HG02623 (cell line): ENCODE measurements around the gene CERK.
"Not testable (repeated sequence)": the region's sequence is repeated elsewhere in the genome, so short reads cannot be mapped to it uniquely, and the experiment has no call there.

ENCODE experiments used
- ATAC-seq: cut with Tn5 transposase; IDR thresholded peaks from one replicate; pipeline ENCODE4 v1.9.1; 2021; ENCODE audit warnings: moderate library complexity; ENCODE audit not compliant: unreplicated experiment

The CERK gene, protein sequence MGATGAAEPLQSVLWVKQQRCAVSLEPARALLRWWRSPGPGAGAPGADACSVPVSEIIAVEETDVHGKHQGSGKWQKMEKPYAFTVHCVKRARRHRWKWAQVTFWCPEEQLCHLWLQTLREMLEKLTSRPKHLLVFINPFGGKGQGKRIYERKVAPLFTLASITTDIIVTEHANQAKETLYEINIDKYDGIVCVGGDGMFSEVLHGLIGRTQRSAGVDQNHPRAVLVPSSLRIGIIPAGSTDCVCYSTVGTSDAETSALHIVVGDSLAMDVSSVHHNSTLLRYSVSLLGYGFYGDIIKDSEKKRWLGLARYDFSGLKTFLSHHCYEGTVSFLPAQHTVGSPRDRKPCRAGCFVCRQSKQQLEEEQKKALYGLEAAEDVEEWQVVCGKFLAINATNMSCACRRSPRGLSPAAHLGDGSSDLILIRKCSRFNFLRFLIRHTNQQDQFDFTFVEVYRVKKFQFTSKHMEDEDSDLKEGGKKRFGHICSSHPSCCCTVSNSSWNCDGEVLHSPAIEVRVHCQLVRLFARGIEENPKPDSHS

DNA sequence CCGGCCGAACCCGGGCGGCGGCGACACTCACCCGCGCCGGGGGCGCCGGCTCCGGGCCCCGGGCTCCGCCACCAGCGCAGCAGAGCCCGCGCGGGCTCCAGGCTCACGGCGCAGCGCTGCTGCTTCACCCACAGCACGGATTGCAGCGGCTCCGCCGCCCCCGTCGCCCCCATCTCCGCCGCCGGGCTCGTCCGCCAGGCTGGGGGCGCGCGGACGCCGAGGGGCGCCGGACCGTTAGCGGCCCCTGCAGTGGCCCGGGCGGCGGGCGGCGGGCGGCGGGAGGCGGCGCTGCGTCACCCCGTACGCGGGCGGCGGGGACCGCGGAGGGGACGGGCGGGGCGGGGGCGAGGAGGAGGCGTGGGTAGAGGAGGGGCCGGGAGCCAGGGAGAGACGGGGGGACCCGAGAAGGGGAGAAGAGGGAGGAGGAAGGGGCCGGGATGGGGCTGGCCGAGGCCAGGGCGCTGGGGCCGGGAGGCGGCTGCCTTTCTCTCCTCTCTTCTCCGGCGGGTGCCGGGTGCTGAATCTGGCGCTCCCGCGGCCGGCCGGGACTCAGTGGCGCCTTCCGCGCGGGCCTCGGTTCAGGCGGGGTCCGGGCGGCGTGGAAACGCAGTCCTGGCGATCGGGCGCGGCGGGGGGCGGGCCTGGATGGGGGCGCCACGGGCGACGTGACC lies at the start of gene CERK:
Gene CERK (minus strand): TSS at position 277 of the 671 bp plus-strand sequence. CDS start 104 bp downstream, at position 173.
- ATAC-seq: peak; percentile 39

DNA sequence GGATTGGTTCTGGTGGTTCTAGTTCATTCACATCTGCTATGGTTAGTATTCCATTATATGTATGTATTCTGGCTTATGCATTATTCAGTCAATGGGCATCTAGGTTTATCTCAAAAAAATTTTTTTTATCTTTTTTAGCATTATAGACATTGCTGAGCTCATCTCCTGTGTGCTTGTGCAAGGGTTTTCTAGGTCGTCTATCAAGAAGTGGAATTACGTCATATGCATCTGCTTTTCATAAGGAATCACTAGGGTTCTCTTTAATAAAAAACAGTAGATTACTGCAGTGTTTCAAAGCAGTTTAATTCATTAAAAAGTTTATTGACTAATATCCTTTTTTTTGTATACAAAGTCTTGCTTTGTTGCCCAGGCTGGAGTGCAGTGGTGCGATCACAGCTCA lies 45.7 kb upstream of the CERK start:
- no peak for ATAC-seq

DNA sequence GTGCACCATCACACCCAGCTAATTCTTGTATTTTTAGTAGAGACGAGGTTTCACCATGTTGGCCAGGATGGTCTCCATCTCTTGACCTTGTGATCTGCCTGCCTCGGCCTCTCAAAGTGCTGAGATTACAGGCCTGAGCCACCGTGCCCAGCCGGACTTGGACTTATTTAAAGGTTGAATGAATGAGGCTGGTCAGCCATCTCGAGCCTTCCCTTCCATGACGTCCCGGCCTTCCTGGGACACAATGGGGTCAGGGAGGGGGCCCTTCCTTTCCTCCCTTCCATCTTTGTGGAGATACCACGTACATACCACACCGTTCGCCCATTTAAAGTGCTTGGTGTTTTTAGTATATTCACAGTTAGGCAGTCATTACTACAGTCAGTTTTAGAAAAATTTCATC lies 44.1 kb upstream of the CERK start:
- ATAC-seq: not testable (repeated sequence)

DNA sequence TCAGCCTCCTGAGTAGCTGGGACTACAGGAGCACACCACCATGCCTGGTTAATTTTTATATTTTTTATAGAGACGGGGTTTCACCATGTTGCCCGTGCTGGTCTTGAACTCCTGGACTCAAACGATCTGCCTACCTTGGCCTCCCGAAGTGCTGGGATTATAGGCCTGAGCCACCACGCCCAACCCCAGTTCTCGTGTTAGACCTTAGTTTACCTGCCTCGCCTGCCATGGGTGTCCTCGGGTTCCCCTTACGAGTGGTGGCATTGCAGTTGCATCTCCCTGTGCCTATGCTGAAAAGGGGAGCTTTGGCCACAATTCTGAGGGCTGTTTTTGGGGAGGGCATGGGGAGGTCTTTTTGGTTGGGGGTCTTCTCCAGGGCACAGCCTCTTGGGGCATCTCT lies 43.2 kb upstream of the CERK start:
- ATAC-seq: no peak

DNA sequence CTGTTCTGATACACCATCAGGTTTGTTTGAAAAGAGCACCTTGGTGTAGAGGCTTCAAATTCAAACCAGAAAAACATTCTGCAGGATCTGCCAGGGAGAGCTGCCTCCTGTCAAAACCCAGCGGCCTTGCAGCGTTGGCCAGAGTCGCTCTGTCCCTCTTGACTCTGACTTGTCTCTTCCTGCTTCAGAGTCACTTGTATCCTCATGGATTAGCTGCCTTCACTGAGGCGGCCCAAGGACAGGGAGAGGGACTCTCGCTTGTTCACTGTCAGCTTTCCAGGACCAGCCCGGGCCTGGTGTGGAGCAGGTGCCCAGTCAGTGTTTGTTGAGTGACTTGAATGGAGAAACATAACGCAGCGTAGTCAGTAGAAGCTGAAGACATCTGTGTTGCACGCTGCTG lies 42.4 kb upstream of the CERK start:
- no peak for ATAC-seq

DNA sequence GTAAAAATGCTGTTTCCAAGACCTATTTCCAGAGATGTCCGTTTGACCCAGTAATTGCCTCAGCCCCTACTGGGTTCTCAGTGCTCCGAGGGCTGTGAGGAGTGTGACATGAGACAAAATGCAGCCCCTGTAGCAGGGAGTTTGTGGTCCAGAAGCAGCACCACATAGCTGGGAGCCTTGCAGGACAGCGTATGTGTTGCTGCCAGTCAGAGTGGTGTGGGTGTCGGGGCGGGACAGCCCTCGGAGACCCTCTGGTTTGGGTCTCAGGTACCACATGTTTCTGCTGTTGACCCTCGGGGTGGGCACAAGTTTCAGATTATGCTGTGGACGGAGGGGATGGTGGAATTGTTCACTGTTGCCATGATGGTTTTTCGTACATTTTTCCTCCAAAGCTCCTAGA lies 41.6 kb upstream of the CERK start:
- no peak for ATAC-seq

DNA sequence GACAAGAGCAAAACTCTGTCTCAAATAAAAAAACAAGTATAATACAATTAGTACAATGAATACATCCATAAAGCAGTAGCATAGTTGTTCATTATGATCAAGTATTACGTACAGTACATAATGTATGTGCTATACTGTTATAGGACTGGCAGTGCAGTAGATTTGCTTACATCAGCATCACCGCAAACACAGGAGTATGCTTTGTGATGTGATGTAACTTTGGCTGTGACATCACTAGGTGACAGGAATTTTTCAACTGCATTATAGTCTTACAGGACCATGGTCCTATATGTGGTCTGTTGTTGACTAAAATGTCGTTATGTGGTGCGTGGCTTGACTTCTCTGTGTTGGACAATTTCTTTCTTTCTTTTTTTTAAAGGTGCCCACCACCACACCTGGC lies 41.0 kb upstream of the CERK start:
- ATAC-seq: no peak

DNA sequence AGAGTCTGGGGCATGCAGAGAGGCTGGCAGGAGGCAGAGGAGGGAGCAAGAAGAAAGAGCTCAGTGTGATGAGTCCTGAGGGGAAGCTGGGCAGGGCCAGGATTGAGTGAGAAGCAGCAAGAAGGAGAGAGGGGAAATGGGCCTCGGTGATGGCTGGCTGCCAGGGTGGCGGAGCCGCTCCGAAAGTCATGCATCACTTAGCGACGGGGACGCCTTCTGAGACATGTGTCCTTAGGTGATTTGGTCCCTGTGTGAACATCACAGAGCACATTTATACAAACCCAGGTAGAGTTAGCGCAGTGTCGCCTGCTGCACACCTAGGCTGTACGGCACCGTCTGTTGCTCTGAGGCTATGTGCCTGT lies 39.5 kb upstream of the CERK start:
- no peak for ATAC-seq

DNA sequence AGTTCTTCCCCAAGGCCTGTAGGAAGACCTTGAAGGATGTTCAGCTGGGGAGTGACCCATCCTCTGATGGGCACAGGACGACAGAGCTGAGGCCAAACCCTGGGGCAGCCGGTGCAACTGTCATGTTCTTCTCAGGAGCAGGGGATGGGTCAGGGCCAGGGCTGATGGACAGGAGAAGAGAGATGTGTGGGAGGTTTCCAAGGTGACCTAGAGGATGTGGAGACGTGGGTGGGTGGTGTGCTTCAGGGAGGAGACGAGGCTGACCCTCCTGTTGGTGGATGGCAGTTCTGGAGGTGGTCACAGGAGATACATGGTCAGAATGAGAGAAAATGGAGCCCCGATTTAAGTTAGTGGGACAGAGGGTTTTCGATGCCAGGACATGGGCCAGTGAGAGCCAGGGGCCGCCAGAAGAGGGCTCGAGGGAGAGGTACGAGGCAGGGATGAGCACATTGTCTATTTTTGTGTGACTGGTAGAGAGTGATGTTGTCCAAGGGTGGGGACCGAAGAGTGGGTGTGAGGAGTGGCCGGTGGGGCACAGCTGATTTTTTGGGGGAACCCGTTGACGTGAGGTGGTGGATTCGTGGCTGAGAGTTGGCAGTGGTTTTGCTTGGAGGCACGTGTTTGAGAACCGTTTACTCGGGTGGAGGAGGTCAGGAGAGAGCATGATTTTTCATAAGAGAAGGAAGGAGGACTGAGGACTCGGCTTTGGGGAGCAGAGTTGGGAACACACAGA lies 39.0 kb upstream of the CERK start:
- no peak for ATAC-seq

DNA sequence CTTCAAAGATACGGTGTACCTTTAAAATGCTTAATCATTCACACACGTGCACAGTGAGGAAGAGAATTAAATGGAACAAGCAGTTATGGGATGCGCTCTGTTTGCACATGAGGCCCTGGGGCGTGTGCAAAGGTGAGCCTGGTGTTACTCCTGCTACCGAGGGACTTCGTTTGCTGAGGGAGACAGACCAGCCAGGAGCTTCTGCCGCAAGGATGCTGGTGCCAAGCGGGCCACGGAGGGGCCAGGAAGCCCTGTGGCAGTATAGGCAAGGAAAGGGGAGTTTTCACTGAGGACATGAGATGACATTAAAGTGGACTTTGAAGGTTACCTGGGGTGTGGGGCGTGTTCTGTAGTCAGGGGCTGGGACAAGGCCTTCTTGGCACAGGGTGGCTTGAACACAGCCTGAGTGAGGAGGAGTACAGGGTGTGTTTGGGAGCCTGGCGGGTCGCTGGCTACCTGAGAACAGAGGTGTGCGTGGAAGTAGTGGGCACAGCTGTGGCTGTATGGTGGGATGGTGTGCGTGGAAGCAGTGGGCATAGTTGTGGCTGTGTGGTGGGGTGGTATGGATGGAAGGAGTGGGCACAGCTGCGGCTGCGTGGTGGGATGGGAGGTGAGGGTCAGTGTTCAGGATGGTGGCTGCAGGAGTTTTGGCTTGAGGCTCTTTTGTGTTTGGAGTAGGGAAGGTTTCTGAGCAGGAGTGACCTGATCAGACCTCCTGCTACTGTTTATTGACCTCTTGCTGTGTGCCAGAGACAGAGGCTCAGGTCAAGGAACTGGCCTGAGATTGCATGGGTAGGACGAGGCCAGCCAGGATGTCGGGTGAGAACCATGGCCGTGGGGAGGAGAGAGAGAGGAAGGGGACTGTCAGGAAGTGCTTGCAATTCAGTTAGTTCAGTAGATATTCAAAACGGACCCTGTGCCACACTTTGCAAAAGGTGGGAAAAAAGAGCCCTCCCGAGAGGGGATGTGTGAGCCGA lies 38.1 kb upstream of the CERK start:
- ATAC-seq: no peak

DNA sequence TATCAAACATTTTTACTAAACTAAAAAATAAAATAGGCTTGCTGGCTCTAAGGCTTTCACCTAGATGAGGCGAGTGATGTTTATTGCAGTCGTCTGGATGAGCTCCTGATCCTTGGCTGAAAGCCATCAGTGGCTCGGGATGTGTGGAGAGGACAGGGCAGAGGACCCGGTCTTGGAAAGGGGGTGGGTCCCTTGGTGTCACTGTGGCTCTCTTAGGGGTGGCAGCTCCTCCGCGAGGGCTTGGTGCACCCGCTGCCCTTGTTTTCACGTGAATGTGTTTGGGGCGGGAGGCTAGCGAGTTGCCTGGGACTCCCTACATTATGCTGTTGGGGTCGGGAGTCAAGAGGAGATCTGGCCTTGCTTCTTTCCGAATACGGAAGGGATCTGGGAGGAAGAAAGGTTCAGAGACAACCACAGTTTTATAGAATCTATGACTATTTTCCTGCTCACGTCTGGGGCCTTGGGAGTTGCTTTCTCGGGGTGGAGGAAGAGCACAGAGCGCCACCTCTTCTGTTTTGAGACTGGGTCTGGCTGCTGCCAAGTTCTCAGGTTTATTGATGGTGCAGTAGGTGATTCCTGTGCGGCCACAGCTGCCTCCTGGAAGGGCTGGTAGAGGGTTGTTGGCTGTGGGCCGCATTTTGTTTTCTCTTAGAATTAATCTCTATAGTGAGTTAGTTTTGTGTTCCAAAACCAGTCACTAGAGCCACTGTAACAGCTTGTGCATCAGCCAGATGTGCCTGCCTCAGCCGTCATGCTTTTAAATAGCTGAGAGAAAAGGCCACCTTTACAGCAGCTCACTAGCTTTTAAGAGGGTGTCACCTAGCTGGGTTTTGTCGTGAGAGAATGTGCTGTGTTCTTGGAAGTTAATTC lies 37.2 kb upstream of the CERK start:
- ATAC-seq: no peak

DNA sequence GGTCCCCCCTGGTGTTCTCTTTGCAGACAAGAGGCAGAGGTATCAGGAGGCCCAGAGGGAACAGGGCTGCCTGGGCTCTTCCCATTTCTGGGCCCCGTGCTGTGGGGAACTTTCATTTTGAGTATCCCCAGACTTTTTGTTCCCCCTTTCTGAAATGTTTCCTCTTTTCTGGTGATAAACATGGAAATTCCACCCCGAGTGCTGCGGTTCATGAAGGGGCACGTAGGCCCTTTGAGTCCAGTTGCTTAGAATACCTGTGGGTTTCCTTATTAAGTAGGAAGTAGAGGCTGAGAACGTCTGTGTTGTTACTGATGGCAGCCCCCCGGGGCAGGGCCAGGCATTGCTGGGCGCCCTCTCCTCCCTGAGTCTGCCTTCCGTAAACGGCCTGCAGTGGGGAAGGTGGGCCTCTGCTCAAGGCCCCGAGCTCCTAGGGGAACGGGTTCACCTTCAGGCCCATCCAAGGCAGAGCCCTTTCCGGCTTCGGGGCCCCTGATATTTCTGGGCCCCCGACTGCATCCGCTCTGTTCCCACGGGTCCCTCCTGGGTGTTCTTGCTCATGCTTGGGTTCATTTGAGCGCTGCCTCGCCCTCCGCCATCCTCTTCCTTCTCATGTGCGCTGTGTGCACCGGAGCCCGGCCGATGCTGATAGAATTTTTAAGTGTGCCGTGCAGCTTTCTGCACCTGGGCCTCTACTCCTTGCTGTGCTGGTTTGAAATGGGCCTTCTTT lies 36.4 kb upstream of the CERK start:
- no peak for ATAC-seq

DNA sequence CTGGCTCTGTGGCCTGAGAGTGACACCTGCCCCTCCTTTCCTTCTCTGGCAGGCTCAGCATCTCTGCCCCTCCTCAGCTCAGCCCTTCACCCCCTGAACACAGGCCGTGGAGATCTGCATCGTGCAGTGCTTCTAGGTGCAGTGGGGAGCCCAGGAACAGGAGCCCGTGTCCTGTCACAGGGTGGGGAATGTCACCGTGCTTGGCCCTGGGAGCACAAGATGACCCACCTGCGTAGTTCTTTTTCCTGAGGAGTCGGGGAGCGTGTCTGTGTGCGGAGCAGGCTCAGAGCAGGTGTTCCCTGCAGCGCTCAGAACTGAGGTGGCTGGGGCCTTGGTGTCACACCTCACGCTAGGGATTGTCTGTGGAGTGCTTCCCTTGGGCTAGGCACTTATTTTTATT lies 35.0 kb upstream of the CERK start:
- no peak for ATAC-seq

DNA sequence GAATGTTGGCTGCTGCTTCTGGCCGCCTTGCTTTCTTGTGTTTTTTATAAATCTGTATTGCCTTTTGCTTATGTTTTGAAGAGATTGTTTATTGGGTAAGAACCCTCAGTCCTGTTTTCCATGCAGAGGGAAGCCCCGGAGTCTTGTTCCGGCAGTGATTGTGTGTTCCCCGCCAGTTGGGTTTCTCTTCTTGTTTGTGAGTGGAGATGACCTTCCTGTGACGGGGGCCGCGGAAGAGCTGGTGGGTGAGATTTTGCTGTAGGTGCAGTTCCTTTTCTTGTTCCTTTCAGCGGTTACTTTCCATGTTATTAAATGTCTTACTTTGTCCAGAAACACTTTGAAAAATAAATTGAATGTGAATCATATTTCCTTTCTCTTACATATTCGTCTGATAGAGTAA lies 32.7 kb upstream of the CERK start:
- ATAC-seq: no peak

DNA sequence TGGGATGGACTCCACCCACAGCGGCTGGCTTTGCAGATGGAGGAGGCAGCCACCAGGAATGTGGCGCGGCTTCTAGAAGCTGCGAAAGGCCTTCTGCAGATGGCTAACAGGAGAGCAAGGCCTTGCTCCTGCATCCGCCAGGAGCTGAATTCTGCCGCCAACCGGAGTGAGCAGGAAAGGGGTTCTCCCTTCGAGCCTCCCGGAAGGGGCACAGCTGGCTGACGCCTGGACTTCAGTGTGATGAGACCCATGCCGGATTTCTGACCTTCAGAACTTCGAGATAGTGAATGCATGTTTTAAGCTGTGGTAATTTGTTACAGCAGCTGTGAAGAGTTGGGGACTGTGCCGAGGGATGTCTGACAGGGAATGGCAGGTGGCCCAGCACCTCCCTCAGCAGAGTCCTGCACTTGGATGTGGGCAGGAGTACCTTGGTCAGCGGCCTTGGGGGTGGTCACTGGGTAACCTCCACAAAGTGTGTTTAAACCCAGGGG lies 32.1 kb upstream of the CERK start:
- ATAC-seq: no peak

DNA sequence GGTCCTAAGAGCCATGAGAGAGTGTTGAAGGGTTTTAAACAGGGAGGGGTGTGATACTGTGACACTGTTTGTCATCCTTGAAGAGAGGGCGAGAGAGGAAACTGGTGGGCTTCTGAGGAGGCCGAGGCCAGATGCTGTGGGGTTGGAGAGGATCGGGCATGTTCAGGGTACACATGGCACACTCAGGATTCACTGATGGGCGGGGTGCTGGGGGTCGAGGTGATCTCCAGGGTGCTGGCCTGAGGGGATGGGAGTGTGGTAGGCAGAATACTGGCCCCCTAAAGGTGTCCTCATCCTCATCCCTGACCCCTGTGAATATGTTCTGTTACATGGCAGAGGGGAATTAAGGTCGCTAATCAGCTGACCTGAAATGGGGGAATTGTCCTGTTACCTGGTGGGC lies 31.7 kb upstream of the CERK start:
- no peak for ATAC-seq

DNA sequence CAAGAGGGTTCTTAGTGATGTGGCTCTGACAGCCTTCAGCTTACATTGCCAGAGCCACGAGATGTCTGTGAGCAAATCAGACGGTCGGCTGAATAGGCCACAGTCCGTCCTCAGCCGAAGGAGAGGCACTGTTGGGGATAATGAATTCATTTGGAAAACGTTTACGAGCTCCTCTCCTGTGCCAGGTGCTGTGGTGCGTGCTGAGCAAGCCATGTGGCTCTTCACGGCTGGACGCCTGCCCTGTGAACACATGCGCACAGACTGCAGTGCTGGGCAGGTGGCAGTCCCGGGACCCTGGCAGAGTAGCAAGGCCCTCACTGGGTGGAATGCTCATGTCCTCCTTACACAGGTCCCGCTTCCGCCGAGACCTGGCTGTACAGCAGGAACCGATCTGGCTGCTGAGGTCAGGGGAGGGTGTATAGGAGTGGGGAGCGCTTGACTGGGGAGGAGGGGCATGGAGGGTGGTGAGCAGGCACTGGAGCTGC lies 31.2 kb upstream of the CERK start:
- ATAC-seq: no peak

DNA sequence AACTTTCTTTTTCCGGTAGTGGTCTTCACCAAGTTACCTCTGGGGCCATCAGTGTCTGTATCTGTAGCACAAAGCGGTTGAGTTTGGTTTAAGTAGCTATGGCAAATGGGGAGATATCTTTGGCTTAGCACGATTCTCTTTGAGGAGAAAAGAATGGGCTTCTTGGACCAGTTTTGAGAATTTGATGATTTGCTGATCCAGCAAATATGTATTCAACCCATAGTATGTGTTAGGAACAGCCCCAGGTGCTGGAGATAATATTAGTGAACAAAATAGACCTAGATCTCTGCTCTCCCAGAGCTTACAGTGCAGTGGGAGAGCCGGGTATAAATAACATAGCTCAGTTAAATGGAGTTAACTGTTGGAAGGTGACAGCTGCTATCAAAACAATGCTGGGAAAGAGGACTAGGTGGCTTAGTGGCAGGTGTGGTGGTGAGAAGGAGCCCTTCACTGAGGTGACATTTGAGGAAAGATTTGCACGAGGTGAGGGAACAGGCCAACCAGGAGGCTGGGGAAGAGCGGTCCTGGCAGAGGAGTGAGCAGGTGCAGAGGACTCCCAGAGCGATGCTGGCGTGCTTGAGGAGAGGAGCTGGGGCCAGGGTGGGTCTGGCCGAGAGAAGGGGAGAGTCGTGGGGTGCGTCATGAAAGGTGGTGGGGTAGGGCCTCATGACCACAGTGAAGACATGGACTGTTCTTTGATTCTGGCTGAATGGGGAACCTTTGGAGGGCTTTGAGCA lies 29.4 kb upstream of the CERK start:
- ATAC-seq: no peak
